Measurements from ENCODE around the gene ZFAND3.
A peak's percentile ranks its signal among the peaks of the same experiment; 100 is the strongest.

The ZFAND3 gene, protein sequence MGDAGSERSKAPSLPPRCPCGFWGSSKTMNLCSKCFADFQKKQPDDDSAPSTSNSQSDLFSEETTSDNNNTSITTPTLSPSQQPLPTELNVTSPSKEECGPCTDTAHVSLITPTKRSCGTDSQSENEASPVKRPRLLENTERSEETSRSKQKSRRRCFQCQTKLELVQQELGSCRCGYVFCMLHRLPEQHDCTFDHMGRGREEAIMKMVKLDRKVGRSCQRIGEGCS

DNA sequence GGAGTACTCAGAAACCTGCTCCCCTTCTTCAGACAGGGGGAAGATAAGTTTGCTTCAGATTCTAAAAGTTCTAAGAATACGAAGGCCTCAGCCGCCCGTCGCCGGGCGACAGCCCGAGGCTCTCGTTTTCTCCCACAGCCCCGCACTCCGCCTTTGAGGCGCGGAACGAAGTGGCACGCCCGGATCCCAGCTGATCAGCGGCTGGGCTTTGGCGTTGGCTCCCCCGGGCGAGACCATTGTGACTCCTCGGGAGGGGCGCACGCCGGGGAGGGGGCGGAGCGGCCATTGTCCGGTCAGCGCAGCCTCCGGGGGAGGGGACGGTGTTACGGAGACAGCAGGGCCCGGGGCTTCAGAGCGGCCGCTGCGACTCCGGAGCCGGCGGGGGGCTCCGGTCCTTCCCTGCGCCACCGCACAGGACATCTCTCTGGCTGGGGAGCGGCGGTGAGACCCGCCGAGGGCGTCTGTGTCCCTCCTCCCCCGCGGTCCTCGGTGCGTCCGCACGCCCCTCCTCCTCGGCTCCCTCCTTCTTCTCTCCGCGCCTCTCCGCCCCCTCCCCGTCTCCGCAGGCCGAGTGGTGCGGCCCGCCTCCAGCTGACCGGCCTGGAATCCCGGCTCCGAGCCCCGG lies at the start of gene ZFAND3:
Gene ZFAND3 (plus strand): TSS at position 551 of the 625 bp plus-strand sequence. CDS start 219 bp downstream, outside the sequence.
- peak; percentile 75 to 80 (median 80) for DNase-seq (ENCODE audit: low read depth in 3 of 3, low spot score in 1 of 3)

DNA sequence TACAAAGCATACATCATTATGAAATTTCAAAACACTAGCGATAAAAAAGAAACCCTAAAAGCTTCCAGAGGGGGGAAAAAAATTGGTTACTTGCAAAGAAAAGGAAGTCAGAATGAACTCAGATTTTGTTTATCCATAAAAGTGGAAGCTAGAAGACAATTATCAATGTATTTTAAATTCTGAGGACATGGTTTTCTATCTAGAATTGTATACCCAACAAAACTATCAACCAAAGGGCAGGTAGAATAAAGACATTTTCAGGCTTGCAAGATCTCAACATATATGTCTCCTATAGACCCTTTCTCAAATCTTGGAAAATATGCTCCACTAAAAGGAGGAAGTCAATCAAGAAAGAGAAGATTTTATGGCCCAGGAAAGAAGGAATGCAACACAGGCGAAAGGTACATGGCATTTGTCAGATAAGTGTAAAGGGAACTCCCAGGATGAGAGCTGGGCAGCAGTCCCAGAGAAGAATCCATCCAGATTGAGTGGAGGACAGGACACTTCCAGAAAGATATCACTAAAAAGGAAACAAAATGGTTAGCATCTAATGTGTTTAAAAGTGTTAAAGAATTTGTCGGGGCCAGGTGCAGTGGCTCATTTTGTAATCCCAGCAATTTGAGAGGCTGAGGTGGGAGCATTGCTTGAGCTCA lies 45.4 kb upstream of the ZFAND3 start:
- no peak for DNase-seq (ENCODE audit: low read depth in 3 of 3, low spot score in 1 of 3)

DNA sequence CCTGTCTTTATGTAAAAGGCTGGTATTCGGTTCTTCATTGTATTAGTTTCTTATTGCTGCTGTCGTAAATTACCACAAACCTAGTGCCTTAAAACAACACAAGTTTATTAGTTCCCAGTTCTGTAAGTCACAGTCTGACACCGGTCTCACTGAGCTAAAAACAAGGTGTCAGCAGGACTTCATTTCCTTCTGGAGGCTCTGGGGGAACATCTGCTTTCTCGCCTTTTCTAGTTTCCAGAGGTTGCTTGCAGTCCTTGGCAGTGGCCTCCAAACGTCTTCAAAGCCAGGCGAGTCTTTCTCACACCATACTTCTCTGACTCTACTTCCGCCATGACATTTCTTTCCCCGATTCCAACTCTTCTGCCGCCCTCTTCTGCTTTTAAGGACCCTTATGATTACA lies 43.0 kb upstream of the ZFAND3 start:
- DNase-seq (ENCODE audit: low read depth in 3 of 3, low spot score in 1 of 3): no peak

DNA sequence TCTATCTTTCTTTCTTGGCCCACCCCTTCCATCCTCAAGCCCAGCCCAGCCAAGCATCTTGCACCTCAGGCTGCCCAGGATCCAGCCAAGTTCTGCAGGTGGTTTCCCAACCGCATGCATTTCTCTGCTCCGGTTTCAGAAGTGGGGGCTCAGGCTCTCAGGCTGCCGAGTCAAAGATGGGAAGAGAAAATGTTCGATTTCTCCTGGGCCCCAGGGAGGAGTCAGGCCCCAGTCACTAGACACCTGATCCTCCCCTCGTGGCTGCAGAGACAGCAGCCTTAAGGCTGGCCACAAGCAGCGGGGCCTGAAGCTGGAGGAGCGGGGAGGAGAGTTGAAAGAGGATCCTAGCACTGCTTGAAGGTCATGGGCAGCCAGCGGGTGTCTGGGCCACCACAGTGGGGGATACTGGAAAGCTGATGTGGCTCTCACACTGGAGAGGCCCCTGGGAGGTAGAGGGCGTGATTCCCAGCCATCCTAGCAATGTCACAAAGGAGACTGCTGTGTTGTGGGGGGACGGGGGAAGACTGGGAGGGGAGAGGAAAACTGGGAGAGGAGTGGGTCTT lies 42.2 kb upstream of the ZFAND3 start:
- DNase-seq (ENCODE audit: low read depth in 3 of 3, low spot score in 1 of 3): no peak

DNA sequence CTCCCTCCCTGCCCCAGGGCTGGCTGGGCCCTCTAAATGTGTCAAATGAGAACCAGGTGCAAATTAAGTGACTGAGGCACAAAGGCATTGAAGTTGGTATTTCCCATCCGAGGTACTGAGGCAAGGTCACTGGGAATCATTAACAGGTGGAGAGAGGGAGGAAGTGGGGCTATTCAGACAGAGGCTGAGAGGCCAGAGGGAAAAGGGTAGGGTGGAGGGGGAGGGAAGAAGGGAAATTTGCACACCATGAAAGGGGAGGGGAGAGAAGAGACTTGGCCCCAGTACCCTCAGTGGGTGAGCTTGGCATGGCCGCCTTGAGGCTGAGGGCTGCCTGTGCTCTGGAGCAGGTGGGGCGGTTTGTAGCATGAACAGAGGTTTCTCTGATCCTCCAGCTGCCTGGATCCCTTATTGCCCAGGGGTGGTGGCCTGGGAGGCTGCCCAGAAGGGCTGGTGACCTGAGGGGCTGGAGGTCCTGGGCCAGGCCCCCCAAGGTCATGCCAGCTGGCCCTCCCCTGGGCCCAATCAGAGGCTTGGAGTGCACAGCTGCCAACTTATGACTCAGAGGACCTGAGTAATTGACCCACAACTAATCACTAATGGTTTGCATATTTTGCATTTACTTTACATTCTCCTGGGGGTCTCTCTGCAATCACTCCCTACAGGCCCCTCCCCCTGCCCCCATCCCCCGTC lies 40.3 kb upstream of the ZFAND3 start:
- DNase-seq (ENCODE audit: low read depth in 3 of 3, low spot score in 1 of 3): no peak

DNA sequence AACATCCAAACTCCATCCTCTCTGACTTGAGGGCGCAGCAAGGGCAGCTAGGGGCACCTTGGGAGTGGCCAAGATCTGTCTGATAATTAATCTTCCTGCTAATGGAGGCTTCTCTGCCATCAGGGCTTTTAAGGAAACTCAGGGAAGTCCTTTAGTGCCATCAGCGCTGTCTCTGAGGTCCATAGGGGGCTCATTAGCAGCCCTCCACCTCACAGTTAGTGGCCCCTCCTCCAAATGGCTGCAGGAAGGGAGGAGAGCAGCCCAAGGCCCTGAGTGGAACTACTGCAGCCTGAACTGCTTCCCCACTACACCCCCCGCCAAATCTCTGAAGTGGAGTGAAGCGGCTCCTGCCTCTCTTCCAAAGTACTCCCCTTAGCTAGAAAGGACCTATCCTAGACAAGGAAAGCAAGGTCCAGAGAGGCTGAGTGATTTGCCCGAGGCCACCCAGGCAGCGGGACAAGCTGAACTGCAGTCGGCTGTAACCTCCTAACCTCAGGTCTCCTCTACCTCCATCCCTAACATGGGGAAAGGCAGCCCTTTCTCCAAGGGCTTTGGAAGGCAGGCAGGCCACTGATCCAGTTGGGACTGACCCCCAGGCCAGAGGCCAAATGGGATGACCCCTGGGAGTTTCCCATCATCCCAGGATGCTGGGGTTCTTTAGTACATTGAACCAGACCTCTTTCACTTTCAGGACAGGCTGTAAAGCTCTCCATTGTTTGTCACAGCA lies 39.5 kb upstream of the ZFAND3 start:
- DNase-seq (ENCODE audit: low read depth in 3 of 3, low spot score in 1 of 3): no peak

DNA sequence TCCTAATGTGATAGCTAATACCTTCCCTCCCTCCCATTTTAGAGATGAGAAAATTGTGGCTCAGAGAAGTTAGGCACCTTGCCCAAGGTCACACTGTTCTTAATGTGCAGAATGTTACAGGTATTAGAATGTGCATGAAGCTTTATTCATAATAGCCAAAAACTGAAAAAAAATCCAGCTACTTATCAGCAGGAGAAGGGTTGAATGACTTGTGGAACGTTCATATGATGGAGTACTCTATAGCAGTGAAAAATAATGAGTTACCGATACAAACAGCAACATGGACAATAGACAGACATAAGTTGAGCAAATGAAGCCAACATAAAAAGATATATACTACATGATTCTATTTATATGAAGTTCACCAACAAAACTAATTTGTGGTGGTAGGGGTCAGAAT lies 37.7 kb upstream of the ZFAND3 start:
- DNase-seq (ENCODE audit: low read depth in 3 of 3, low spot score in 1 of 3): no peak

DNA sequence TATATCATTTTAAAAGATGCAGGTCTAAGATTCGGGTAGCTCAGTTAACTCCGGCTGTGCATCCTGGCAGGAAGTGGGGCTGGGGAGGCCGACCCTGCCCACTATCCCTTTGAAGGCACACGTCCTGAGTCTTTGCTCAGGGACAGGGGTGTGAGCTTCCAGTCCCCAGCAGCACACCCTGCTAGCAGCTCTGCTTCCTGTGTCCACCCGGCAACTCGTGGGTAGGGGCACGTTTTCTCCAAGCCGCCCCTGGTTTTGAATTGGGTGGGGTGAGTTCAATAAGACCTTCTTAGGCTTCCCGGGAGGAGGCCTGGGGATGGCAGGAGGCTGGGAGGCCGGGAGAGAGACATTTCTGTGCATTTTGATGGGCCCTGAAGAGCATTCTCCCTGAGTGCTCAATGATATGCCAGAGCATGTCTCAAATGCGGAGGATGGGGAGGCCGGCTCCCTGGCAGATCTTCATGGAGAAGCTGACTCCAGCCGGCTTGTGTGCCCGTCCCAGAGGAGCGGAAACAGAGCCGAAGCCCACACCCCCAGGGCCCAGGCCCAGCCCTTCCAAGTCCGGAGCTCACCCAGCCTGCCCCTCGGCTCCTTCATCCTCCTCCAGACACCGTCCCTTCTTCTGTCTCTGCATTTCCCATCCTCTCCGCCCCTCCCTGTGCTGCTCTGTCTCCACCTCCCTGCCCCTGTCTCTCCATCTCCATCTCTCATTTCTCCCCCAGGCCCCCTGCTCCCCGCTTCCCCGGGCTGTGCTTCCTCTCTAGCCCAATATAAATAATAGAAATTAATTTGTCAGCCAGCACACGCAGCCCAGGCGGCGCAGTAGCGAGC lies 36.3 kb upstream of the ZFAND3 start:
- DNase-seq (ENCODE audit: low read depth in 3 of 3, low spot score in 1 of 3): no peak

DNA sequence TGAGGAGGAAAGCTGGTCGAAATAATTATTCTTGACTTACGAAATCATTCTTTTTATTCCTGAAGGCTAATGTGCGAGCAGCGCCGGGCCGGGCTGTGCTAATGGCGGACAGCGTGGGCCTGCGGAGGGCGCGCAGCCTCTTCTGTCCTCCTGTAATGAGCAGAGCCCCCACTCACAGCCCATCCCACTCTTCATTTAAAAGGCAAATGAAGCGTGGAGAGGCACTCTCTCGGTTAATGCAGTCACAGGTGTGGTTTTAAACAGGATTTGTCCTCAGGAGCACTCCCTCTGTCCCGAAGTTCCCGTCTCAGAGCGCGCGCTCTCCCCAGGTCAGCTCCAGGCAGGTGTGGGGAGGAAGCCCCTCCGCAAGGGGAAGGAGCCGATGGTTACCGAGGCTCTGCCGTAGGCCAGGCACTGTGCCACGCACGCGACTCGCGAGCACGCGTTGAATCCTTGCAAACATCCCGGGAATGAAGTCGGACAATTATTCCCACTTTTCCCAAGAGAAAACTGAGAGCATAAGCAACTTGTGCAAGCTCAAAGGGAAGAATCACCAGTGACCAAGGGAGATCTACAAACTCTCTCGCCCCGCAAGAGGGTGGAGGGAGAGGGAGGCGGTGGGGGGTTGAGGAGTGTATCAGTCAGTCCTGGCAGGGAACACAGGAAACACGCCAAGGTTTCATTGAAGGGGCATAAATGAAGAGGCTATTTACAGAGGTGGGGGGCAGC lies 35.5 kb upstream of the ZFAND3 start:
- DNase-seq (ENCODE audit: low read depth in 3 of 3, low spot score in 1 of 3): no peak

DNA sequence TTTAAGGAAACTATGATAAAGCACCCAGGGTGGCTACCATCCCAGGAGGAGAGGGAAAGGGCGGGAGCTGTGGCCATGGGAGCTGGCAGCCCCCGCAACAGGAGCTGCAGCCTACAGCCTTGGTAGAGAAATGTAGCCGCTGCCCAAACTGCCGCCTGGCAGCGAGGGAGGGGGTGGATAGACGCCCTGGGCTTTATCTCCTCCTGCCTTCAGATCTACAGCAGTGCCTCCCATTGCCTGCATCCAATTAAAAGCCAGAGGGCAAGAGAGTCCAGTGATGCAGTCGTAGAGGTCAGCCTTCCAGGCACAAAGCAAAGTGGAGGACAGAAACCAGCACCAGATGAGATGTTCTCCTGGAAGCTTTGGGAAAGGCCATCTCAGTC lies 35.0 kb upstream of the ZFAND3 start:
- no peak for DNase-seq (ENCODE audit: low read depth in 3 of 3, low spot score in 1 of 3)

DNA sequence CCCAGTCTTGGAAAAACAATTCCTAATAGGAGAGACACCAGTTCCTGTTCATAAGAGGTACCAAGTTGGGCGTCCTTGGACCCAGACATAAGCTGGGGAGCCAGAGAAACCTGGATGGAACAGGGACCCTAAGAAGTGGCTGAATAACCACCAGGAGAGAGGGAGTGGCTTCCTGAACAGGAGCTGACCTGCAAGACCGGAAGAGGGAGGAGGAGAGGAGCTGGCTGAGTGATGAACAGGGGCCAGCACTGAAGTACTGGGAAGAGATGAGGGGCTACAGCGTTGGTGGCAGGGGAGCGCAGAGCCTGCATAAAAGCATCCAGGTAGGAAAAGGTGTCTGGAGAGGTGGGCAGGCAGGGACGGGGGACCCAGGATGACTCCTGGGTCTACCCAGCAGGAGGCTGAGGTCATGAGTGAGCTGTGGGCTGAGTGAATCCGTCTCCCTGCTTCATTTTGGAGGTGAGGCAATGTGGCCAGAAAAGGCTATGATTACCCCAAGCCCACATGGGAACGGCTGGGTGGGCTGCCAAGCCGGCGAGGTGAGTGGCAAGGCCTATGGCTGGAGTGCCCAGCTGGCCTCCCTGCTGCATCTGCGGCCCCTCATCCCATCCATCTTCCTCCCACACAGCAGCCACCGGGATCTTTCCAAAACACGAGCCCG lies 34.4 kb upstream of the ZFAND3 start:
- DNase-seq (ENCODE audit: low read depth in 3 of 3, low spot score in 1 of 3): no peak

DNA sequence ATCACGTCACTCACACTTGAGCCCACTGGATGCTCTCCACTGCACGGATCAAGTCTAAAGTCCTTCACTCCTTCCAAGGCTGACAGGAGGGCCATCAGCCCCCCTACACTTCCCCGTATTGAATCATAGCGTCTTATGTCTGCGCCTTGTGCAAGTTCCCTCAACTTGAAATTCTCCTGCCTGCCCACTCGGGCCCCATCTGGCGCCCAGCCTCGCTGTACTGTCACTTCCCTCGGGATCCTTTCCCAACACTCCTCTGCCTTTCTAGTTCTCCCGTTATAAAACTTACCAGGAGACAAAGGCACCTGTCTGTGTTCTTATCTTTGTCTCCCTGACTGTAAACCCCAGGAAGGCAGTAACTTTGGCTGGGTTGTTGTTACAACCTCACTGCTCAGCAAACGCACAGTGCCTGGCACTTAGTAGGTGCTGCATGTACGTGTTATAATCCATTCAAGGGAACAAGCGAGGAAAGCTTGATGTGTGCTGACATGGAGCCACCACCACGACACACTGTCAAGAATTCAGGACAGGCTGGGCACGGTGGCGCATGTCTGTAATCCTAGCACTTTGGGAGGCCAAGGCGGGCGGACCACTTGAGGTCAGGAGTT lies 33.8 kb upstream of the ZFAND3 start:
- no peak for DNase-seq (ENCODE audit: low read depth in 3 of 3, low spot score in 1 of 3)

DNA sequence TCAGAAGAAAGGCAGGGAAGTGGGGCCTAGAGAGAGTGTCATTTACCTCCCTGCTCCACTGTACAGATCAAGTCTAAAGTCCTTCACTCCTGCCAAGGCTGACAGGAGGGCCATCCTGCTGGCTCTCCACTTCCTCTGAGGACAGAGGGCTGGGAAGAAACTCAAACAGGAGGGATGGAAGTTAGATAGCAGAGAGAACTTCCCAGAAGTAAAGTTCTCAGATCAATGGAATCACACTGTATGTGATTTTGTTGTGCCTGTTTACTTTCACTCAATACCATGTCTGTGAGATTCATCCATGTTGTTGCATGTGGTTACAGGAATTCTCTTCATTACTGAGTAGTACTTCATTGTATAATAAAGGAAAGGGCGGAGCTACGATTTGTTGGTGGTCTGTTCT lies 32.3 kb upstream of the ZFAND3 start:
- no peak for DNase-seq (ENCODE audit: low read depth in 3 of 3, low spot score in 1 of 3)

DNA sequence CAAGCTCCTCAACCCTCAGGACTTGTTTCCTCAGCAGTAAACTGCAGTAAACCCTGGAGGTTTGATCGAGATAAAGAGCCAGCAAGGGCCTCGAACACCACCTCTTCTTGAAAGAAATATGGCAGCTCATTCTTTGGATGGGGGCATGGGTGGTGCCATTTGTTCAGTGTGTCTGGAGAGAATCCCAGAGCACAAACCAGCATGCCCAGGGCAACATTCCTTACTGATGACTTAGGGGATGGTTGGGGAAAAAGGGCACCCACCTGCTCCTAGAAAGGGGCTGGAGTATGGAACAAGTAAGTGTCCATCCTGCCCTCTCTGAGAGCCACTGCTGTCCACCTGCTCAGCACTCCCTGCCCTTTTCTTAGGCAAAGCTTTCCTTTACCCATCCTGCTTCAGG lies 31.3 kb upstream of the ZFAND3 start:
- no peak for DNase-seq (ENCODE audit: low read depth in 3 of 3, low spot score in 1 of 3)

DNA sequence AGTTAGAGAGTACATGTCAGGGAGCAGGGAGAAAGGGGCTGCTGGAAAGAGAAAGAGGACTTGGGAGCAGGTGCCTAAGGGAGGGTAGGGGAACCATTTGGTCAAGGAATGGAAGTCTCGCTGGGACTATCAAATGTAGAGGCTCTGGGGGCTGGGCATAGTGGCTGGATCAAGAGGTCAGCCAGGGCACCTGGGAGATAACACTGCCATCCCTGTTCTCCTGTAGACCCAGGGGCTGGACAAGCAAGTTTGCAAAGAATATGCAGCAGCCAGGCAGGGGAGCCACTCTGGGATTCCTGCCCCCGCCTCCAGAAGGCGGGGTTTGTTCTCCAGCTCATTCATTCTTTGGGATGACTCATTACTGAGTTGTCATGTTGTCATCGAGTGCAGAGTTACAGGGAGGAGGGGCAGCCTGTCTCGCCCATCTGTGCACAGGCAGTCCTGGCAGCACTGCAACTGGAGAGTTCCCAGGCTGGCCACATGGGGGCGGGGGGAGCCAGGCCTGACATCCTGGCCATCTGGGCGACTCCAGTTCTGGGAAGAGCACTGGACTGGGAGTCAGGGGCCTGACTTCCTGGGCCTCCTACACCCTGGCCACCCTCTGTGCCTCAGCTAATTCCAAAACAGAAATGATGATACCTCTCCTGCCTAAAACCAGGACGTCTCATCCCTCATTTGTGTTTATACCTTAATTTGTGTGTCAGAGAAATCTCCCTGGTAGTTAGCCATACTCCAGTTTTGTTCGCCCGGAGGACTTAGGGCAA lies 28.2 kb upstream of the ZFAND3 start:
- DNase-seq (ENCODE audit: low read depth in 3 of 3, low spot score in 1 of 3): peak; percentile 53 to 70 (median 60)

DNA sequence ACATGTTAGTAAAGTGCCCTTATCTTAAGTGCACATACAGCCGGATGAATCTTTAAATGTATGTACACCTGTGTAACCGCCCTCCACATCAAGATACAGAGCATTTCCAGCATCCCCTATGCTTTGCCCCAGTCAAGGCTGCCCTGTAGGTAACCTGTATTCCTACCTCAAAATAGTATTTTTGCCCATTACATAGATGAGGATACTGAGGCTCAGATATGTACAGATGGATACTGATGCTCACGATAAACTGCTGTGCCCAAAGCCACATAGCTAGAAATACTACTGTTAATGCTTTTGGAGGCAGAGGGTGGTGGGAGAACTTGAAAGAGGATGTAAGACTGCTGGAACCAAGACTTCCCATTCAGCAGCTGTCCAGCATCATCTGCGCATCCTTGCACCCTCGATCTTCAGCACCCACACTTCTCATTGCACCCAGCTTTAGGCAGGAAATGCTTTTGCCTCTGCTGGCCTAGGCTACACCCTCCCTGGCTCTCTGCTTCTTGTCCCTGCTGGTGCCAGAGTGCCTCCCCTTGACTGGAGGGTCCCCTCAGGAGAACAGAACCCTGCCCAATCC lies 27.0 kb upstream of the ZFAND3 start:
- DNase-seq (ENCODE audit: low read depth in 3 of 3, low spot score in 1 of 3): no peak

DNA sequence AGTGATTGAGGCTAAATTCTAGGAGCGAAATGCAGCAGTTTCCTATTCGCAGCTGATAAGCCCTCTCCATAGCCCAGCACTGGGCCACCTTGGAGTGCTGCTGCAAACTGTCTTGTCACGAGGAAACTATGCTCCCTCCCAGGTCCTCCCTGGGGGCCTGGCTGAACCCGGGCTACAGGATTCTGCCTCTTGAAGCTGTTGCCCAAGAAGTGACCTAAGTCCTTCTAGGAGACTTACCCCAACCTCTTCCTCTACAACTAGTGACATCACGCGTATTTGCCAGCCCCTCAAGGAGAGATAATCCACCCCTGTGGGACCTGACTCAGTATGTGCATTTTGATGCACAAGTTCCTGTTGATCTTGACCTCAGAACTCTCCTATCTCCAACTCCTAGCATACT lies 26.5 kb upstream of the ZFAND3 start:
- DNase-seq (ENCODE audit: low read depth in 3 of 3, low spot score in 1 of 3): no peak

DNA sequence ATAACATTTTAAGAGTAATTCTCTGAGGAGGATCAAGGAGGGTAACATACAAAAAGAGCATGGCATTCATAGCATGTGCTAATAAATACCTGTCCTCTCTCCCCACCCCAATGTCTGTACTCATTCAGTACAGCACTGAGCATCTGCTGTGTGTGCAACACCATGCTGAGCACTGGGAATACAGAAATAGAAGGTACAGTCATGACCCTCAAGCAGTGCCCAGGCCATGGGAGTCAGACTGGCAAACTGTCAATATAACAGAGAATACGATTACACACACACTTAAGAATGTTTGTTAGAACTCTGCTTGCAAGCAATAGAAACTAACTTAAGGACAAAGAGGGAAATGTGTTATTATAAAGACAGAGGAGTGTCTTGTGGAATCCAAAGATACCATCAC lies 24.7 kb upstream of the ZFAND3 start:
- no peak for DNase-seq (ENCODE audit: low read depth in 3 of 3, low spot score in 1 of 3)
